ENCODE results near the gene IREB2.

- TF ChIP-seq CTCF (conservative IDR thresholded peaks at IDR 0.05 in 1 of 2, IDR thresholded peaks at IDR 0.05 in 1 of 2; ENCODE audit: extremely low read depth in 1 of 2, insufficient read depth in 1 of 2, low read depth in 1 of 2, low read length in 2 of 2) (no peak), EZH2 (IDR thresholded peaks at IDR 0.05; ENCODE audit: borderline replicate concordance, low read length) (no peak)
Observed at GRCh38 chr15:78408961-78409360, 29.1 kb upstream of the IREB2 start.

Measured in mammary epithelial cell (primary cell).